Astrocyte (in vitro differentiated cells and primary cell): Measurements from ENCODE around the gene RAD51B.

Experiments used
- CTCF ChIP-seq: IDR thresholded peaks from 2 replicates; pipeline ENCODE4 v1.5.1; 2011; ENCODE audit warnings: low read depth, mild to moderate bottlenecking, inconsistent platforms, low read length, moderate library complexity; ENCODE audit not compliant: insufficient read depth
- EZH2 ChIP-seq: IDR thresholded peaks from 2 replicates; pipeline ENCODE4 v1.6.1; 2012; ENCODE audit warnings: mild to moderate bottlenecking, low read length, inconsistent platforms; ENCODE audit not compliant: insufficient read depth

- TF ChIP-seq CTCF (no peak), EZH2 (no peak)
These were observed 31.9 kb upstream of the RAD51B start for GRCh38 chr14:67787673-67788072.
